ENCODE measurements around the gene BRF1. TPM values are rescaled to one million over a fixed set of nuclear protein-coding genes. Genes with fewer than 3 reads are reported as not detected.

The BRF1 gene
- total and polyA plus RNA-seq, 2 of the 8 experiments (the other 6 are each of a cell fraction or from before 2014, with no cell fraction given) = 7.7 to 18.3 TPM

DNA sequence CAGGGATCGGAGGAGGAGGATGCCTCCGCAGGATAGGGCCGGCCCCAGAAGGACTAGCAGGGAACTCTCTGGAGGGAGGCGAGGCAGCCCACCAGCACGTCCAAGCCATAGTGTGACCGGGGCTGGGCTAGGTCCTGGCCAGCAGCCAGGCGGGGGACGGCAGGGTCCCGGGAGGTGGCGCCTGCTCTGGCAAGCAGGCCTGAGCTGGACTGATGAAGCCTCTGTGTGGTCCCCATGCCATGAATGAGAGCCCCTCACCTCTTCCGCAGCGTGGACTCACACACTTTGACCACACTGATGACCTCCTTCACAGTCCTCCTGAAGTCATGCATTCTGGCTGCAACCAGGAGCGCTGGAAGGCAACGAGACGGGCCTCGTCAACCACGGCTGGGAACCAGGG is 72.2 kb downstream of the BRF1 start (continued):
- TF ChIP-seq, protein P1, sequence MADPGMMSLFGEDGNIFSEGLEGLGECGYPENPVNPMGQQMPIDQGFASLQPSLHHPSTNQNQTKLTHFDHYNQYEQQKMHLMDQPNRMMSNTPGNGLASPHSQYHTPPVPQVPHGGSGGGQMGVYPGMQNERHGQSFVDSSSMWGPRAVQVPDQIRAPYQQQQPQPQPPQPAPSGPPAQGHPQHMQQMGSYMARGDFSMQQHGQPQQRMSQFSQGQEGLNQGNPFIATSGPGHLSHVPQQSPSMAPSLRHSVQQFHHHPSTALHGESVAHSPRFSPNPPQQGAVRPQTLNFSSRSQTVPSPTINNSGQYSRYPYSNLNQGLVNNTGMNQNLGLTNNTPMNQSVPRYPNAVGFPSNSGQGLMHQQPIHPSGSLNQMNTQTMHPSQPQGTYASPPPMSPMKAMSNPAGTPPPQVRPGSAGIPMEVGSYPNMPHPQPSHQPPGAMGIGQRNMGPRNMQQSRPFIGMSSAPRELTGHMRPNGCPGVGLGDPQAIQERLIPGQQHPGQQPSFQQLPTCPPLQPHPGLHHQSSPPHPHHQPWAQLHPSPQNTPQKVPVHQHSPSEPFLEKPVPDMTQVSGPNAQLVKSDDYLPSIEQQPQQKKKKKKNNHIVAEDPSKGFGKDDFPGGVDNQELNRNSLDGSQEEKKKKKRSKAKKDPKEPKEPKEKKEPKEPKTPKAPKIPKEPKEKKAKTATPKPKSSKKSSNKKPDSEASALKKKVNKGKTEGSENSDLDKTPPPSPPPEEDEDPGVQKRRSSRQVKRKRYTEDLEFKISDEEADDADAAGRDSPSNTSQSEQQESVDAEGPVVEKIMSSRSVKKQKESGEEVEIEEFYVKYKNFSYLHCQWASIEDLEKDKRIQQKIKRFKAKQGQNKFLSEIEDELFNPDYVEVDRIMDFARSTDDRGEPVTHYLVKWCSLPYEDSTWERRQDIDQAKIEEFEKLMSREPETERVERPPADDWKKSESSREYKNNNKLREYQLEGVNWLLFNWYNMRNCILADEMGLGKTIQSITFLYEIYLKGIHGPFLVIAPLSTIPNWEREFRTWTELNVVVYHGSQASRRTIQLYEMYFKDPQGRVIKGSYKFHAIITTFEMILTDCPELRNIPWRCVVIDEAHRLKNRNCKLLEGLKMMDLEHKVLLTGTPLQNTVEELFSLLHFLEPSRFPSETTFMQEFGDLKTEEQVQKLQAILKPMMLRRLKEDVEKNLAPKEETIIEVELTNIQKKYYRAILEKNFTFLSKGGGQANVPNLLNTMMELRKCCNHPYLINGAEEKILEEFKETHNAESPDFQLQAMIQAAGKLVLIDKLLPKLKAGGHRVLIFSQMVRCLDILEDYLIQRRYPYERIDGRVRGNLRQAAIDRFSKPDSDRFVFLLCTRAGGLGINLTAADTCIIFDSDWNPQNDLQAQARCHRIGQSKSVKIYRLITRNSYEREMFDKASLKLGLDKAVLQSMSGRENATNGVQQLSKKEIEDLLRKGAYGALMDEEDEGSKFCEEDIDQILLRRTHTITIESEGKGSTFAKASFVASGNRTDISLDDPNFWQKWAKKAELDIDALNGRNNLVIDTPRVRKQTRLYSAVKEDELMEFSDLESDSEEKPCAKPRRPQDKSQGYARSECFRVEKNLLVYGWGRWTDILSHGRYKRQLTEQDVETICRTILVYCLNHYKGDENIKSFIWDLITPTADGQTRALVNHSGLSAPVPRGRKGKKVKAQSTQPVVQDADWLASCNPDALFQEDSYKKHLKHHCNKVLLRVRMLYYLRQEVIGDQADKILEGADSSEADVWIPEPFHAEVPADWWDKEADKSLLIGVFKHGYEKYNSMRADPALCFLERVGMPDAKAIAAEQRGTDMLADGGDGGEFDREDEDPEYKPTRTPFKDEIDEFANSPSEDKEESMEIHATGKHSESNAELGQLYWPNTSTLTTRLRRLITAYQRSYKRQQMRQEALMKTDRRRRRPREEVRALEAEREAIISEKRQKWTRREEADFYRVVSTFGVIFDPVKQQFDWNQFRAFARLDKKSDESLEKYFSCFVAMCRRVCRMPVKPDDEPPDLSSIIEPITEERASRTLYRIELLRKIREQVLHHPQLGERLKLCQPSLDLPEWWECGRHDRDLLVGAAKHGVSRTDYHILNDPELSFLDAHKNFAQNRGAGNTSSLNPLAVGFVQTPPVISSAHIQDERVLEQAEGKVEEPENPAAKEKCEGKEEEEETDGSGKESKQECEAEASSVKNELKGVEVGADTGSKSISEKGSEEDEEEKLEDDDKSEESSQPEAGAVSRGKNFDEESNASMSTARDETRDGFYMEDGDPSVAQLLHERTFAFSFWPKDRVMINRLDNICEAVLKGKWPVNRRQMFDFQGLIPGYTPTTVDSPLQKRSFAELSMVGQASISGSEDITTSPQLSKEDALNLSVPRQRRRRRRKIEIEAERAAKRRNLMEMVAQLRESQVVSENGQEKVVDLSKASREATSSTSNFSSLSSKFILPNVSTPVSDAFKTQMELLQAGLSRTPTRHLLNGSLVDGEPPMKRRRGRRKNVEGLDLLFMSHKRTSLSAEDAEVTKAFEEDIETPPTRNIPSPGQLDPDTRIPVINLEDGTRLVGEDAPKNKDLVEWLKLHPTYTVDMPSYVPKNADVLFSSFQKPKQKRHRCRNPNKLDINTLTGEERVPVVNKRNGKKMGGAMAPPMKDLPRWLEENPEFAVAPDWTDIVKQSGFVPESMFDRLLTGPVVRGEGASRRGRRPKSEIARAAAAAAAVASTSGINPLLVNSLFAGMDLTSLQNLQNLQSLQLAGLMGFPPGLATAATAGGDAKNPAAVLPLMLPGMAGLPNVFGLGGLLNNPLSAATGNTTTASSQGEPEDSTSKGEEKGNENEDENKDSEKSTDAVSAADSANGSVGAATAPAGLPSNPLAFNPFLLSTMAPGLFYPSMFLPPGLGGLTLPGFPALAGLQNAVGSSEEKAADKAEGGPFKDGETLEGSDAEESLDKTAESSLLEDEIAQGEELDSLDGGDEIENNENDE (IDR thresholded peaks at IDR 0.05; ENCODE audit: insufficient replicate concordance, low read length) = no peak
- TF ChIP-seq ASH2L (IDR thresholded peaks at IDR 0.05; ENCODE audit: low read length) (no peak), JUN (IDR thresholded peaks at IDR 0.05; ENCODE audit: low read depth, low read length) (no peak), NANOG (IDR thresholded peaks at IDR 0.05; ENCODE audit: insufficient read depth, low read depth, low read length, poor library complexity, severe bottlenecking) (no peak)
